GM12878 (cell line): Measurements from ENCODE around the gene OPCML. TPM values are rescaled to one million over a fixed set of nuclear protein-coding genes. Genes with fewer than 3 reads are reported as not detected.

Experiments used
- ATAC-seq: fragments of 200-7000 bp; cut with Tn5 transposase; 3 replicates; pipeline ENCODE4 v1.9.1; 2020; ENCODE audit warnings: mild to moderate bottlenecking, moderate library complexity
- BruUV-seq: library from RNA; stranded (reverse); fragments of 400-500 nt; replicated peaks from 2 replicates; lab custom pipeline; 2021; lab: Mats Ljungman, UMichigan
- CTCF ChIA-PET: fragments of 300-600 bp; sonication (Branson Sonifier 250); formaldehyde crosslinking; extraction: SDS; loops from one replicate; lab custom pipeline; 2021; ENCODE audit warnings: inconsistent platforms; lab: Yijun Ruan, JAX
- POLR2A ChIA-PET: fragments of 350-600 bp; formaldehyde crosslinking; extraction: SDS; loops from one replicate; lab custom pipeline; 2021; ENCODE audit warnings: inconsistent platforms; lab: Charles Lee
- RAD21 ChIA-PET: fragments of 300-600 bp; sonication (Branson Sonifier 250); formaldehyde crosslinking; loops from one replicate; lab custom pipeline; 2023; ENCODE audit warnings: antibody characterized with exemption; ENCODE audit not compliant: unreplicated experiment; lab: Charles Lee
- SMC1A ChIA-PET: fragments of 300-600 bp; sonication (Branson Sonifier 250); formaldehyde crosslinking; loops from one replicate; lab custom pipeline; 2023; ENCODE audit not compliant: unreplicated experiment, uncharacterized antibody; lab: Charles Lee
- DNase-seq: peaks from one replicate; pipeline ENCODE4 v3.0.0-alpha.2; 2011; ENCODE audit warnings: low read depth, low spot score
- FAIRE-seq: peaks from 3 replicates; lab custom pipeline; 2011; peaks lifted over from hg19 to GRCh38; lab: Jason Lieb, UNC
- H2AFZ ChIP-seq: 2 replicates; pipeline ENCODE4 v1.6.0; 2011; ENCODE audit warnings: low read depth, low read length, control low read depth; ENCODE audit not compliant: control insufficient read depth
- H3K27ac ChIP-seq: 2 replicates; pipeline ENCODE4 v1.5.1; 2011; ENCODE audit warnings: control low read depth; ENCODE audit not compliant: control insufficient read depth, insufficient read depth
- H3K27me3 ChIP-seq, 2 experiments: replicated peaks in 1 of 2; 2 replicates each; pipeline versions ENCODE4 v1.6.0 to v1.6.1; 2011; ENCODE audit warnings: low read length in 1 of 2; ENCODE audit not compliant: control insufficient read depth in 2 of 2, insufficient read depth in 2 of 2
- H3K36me3 ChIP-seq, 2 experiments: 2 replicates each; pipeline ENCODE4 v1.5.1; 2011; ENCODE audit warnings: low read length in 1 of 2; ENCODE audit not compliant: control insufficient read depth in 2 of 2, insufficient read depth in 2 of 2
- H3K4me1 ChIP-seq: 2 replicates; pipeline ENCODE4 v1.6.1; 2011; ENCODE audit warnings: mild to moderate bottlenecking, low read length, moderate library complexity, mixed read lengths; ENCODE audit not compliant: control insufficient read depth, insufficient read depth
- H3K4me2 ChIP-seq: 2 replicates; pipeline ENCODE4 v1.6.0; 2011; ENCODE audit warnings: control low read depth; ENCODE audit not compliant: control insufficient read depth, insufficient read depth
- H3K4me3 ChIP-seq: fragments of 200-600 bp; sonication (generic); 2 replicates; pipeline ENCODE4 v1.5.1; 2016
- H3K79me2 ChIP-seq: 2 replicates; pipeline ENCODE4 v1.6.0; 2011; ENCODE audit warnings: low read length; ENCODE audit not compliant: control insufficient read depth, insufficient read depth
- H3K9ac ChIP-seq: 2 replicates; pipeline ENCODE4 v1.8.0; 2011; ENCODE audit warnings: low read length, control low read depth, mixed read lengths; ENCODE audit not compliant: control insufficient read depth, insufficient read depth
- H3K9me3 ChIP-seq: replicated peaks from 3 replicates; pipeline ENCODE4 v1.5.1; 2011; ENCODE audit warnings: mild to moderate bottlenecking, low read length; ENCODE audit not compliant: control insufficient read depth, insufficient read depth
- H4K20me1 ChIP-seq: 2 replicates; pipeline ENCODE4 v1.6.0; 2011; ENCODE audit not compliant: control insufficient read depth, insufficient read depth
- ETV6 ChIP-seq, 2 experiments: fragments of 450-650 bp in 1 of 2; IDR thresholded peaks in 1 of 2; conservative IDR thresholded peaks in 1 of 2; 2 replicates each; pipeline ENCODE4 v1.6.1; 2014; ENCODE audit warnings: antibody characterized with exemption in 1 of 2, borderline replicate concordance in 1 of 2, low read depth in 1 of 2, mild to moderate bottlenecking in 1 of 2, moderate library complexity in 1 of 2
- IKZF2 ChIP-seq, 2 experiments: fragments of 450-650 bp; IDR thresholded peaks; 2 replicates each; pipeline ENCODE4 v1.6.1; 2017; ENCODE audit warnings: mild to moderate bottlenecking in 2 of 2, moderate library complexity in 2 of 2
- IRF5 ChIP-seq: fragments of 450-650 bp; IDR thresholded peaks from 2 replicates; pipeline ENCODE4 v1.6.1; 2017; ENCODE audit warnings: borderline replicate concordance
- LARP7 ChIP-seq: fragments of 450-650 bp; IDR thresholded peaks from 2 replicates; pipeline ENCODE4 v1.6.1; 2017; ENCODE audit warnings: mild to moderate bottlenecking
- MEF2A ChIP-seq: IDR thresholded peaks from 2 replicates; pipeline ENCODE4 v1.6.1; 2011; ENCODE audit warnings: low read depth, mild to moderate bottlenecking, low read length, moderate library complexity; ENCODE audit not compliant: insufficient read depth
- MTA2 ChIP-seq: fragments of 450-650 bp; IDR thresholded peaks from 2 replicates; pipeline ENCODE4 v1.6.1; 2016; ENCODE audit warnings: low read depth, mild to moderate bottlenecking, moderate library complexity
- NBN ChIP-seq: fragments of 450-650 bp; IDR thresholded peaks from 2 replicates; pipeline ENCODE4 v1.6.1; 2016
- NFYA ChIP-seq: IDR thresholded peaks from 2 replicates; pipeline ENCODE4 v1.6.1; 2011; ENCODE audit warnings: low read depth, mild to moderate bottlenecking, low read length, improper control_type of control experiment, borderline replicate concordance
- NRF1 ChIP-seq: conservative IDR thresholded peaks from 2 replicates; pipeline ENCODE4 v1.6.1; 2011; ENCODE audit warnings: mild to moderate bottlenecking, low read depth, low read length, improper control_type of control experiment
- POLR2AphosphoS2 ChIP-seq: IDR thresholded peaks from 2 replicates; pipeline ENCODE4 v1.6.1; 2011; ENCODE audit warnings: low read depth, mild to moderate bottlenecking, low read length, improper control_type of control experiment, moderate library complexity
- POU2F2 ChIP-seq: IDR thresholded peaks from 3 replicates; pipeline ENCODE4 v1.6.1; 2011; ENCODE audit warnings: low read depth, mild to moderate bottlenecking, low read length, borderline replicate concordance
- RB1 ChIP-seq: fragments of 450-650 bp; formaldehyde crosslinking; IDR thresholded peaks from 2 replicates; pipeline ENCODE4 v1.6.1; 2017; ENCODE audit warnings: mild to moderate bottlenecking, borderline replicate concordance
- USF2 ChIP-seq: IDR thresholded peaks from 2 replicates; pipeline ENCODE4 v1.6.1; 2011; ENCODE audit warnings: low read depth, low read length, improper control_type of control experiment, borderline replicate concordance
- YBX1 ChIP-seq: fragments of 450-650 bp; IDR thresholded peaks from 2 replicates; pipeline ENCODE4 v1.6.1; 2016; ENCODE audit warnings: antibody characterized with exemption
- ZNF622 ChIP-seq: fragments of 450-650 bp; IDR thresholded peaks from 2 replicates; pipeline ENCODE4 v1.6.1; 2017; ENCODE audit warnings: mild to moderate bottlenecking, inconsistent platforms
- WGBS: methylation state at CpG from one replicate; pipeline ENCODE4 v1.1.6; 2016; ENCODE audit warnings: low lambda C conversion rate; ENCODE audit not compliant: insufficient replicate concordance, insufficient coverage; ENCODE audit errors: missing lambda C conversion rate; 5-methylcytosine and 5-hydroxymethylcytosine counted together
- in situ Hi-C: fragments of 300-500 bp; cut with MboI; formaldehyde crosslinking; loops from 9 replicates; pipeline ENCODE4 v1.14.3; 2018; ENCODE audit warnings: mixed read lengths
- intact Hi-C: fragments of 100-400 bp; cut with micrococcal nuclease; formaldehyde crosslinking; loops from one replicate; pipeline ENCODE4 v1.14.2; 2022; ENCODE audit not compliant: unreplicated experiment
- polyA plus RNA-seq, 11 experiments: library from polyadenylated mRNA; depleted of rRNA in 4 of 11; unstranded in 6 of 11; stranded (reverse) in 5 of 11; fragments of >200 nt; fragmentation: Nextera tagmentation in 4 of 11; fragmentation: Illumina TruSeq in 1 of 11; extraction: Ambion mirVana in 4 of 11; extraction: Trizol in 1 of 11; gene quantifications; 1 replicate in 1 of 11; 2 replicates in 10 of 11; pipeline versions ENCODE4 v1.2.1 to v1.2.3, GENCODE V29; 2011 to 2016; ENCODE audit warnings: inconsistent platforms in 2 of 11, missing spikeins in 2 of 11, low read depth in 1 of 11
- total RNA-seq, 4 experiments: library from RNA; depleted of rRNA in 3 of 4; stranded (reverse); fragments of >200 nt in 3 of 4; fragmentation: Illumina TruSeq in 1 of 4; extraction: Trizol in 1 of 4; gene quantifications; 2 replicates each; pipeline versions ENCODE4 v1.2.1 to v1.2.3, GENCODE V29; 2013 to 2021

The OPCML gene
- total and polyA plus RNA-seq, 10 of the 15 experiments (the other 5 are each of a cell fraction or from before 2014, with no cell fraction given) = 0.84 TPM; not detected in 9

- no peaks in the 10 kb centered on the region for H3K4me1 ChIP-seq
- CTCF ChIA-PET = no interaction called here
- ATAC-seq (no peak), FAIRE-seq (no peak), DNase-seq (no peak)
- no peak overlapping the region for H2AFZ ChIP-seq
- no peak overlapping the region for H3K4me2 ChIP-seq
- H3K27ac ChIP-seq = no peak overlapping the region
- in situ Hi-C loops = no loop called here
- 0% methylated on average over 1 of the region's 2 CpGs for WGBS
- H3K36me3 ChIP-seq = no peaks in the 10 kb centered on the region
- RAD21 ChIA-PET = no interaction called here
- H3K9ac ChIP-seq = no peak overlapping the region
- intact Hi-C loops = no loop called here
- no peaks in the 10 kb centered on the region for H3K27me3 ChIP-seq
- SMC1A ChIA-PET = no interaction called here
- H3K79me2 ChIP-seq = no peaks in the 10 kb centered on the region
- H3K9me3 ChIP-seq = no peaks in the 10 kb centered on the region
- no peak for TF ChIP-seq USF2
- TF ChIP-seq IKZF2 (IDR thresholded peaks at IDR 0.05) = no peak
- TF ChIP-seq MTA2 = no peak
- TF ChIP-seq ZNF622 = no peak
- TF ChIP-seq POU2F2 = no peak
- TF ChIP-seq YBX1 = no peak
- TF ChIP-seq POLR2AphosphoS2 = no peak
- TF ChIP-seq IRF5 = no peak
- TF ChIP-seq ETV6 (conservative IDR thresholded peaks at IDR 0.05 in 1 of 2, IDR thresholded peaks at IDR 0.05 in 1 of 2; ENCODE audit: borderline replicate concordance in 1 of 2, low read depth in 1 of 2) = no peak
- TF ChIP-seq NRF1 = no peak
- TF ChIP-seq RB1 = no peak
- no peak for TF ChIP-seq NFYA
- no peak for TF ChIP-seq NBN
- no peak for TF ChIP-seq LARP7
- TF ChIP-seq MEF2A = no peak
- H4K20me1 ChIP-seq = no peaks in the 10 kb centered on the region
- BruUV-seq = no TSS peak
- POLR2A ChIA-PET = no interaction called here
- H3K4me3 ChIP-seq = no peak overlapping the region
Measured at GRCh38 chr11:133326332-133326731, 206.0 kb downstream of the OPCML start.
